Ovary (tissue), 3 donors: ENCODE results near the gene CDKL4.

Experiments used
- EP300 ChIP-seq: sonication (generic); formaldehyde crosslinking; IDR thresholded peaks from one replicate; pipeline ENCODE4 v1.6.1; 2017; ENCODE audit warnings: antibody characterized with exemption
- POLR2A ChIP-seq: fragments of 450-650 bp; IDR thresholded peaks from one replicate; pipeline ENCODE4 v1.6.1; 2017; ENCODE audit warnings: antibody characterized with exemption, mild to moderate bottlenecking, moderate library complexity
- TF ChIP-seq, protein P1 (sequence below), 3 donors: fragments of 450-650 bp in 2 of 3; fragments of 200-600 bp in 1 of 3; IDR thresholded peaks; one replicate each; pipeline versions ENCODE4 v1.5.1 to v1.8.0; 2016 to 2022; ENCODE audit warnings: antibody characterized with exemption in 3 of 3, mild to moderate bottlenecking in 1 of 3
- donor health status: DM: no; HTN: no; CAD: no.

DNA sequence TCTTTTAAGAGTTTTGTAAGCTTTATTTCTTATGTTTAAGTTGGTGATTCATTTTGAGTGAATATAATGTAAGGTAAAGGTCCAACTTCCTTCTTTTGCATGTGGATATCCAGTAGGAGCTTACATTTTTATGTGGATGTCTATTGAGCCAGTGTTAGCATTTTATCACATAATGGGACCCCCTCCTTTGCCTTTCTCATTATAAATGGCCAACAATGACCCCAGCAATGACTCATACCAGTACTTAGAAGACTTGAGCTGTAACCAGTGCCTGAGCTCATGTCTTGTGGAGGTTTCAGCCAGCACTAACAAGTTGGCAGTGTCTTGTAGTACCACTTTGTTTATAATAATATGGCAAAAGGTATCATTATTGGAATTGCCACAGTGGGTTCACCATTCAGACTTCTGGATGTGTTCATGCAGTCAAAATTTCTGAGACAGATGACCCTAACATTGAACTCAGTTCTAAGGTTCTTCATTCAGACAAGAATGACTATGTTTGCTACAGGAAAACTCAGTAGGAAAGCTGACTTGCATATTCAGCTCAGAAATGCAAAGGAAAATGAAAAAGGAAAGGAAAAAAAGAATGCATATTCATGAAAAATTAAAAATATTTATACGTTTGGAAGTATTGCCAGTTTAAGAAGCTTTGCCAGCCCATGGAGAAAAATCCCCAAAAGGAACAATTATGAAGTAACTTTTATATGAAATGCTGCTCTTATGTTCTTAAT, 41.0 kb downstream of the CDKL4 start:
- TF ChIP-seq POLR2A (no peak), EP300 (no peak)
- TF ChIP-seq, protein P1, sequence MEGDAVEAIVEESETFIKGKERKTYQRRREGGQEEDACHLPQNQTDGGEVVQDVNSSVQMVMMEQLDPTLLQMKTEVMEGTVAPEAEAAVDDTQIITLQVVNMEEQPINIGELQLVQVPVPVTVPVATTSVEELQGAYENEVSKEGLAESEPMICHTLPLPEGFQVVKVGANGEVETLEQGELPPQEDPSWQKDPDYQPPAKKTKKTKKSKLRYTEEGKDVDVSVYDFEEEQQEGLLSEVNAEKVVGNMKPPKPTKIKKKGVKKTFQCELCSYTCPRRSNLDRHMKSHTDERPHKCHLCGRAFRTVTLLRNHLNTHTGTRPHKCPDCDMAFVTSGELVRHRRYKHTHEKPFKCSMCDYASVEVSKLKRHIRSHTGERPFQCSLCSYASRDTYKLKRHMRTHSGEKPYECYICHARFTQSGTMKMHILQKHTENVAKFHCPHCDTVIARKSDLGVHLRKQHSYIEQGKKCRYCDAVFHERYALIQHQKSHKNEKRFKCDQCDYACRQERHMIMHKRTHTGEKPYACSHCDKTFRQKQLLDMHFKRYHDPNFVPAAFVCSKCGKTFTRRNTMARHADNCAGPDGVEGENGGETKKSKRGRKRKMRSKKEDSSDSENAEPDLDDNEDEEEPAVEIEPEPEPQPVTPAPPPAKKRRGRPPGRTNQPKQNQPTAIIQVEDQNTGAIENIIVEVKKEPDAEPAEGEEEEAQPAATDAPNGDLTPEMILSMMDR (IDR thresholded peaks at IDR 0.05): no peak
